ENCODE results near the gene SERPINB10.
A peak's percentile ranks its signal among the peaks of the same experiment; 100 is the strongest.

SERPINB10 gene

DNA sequence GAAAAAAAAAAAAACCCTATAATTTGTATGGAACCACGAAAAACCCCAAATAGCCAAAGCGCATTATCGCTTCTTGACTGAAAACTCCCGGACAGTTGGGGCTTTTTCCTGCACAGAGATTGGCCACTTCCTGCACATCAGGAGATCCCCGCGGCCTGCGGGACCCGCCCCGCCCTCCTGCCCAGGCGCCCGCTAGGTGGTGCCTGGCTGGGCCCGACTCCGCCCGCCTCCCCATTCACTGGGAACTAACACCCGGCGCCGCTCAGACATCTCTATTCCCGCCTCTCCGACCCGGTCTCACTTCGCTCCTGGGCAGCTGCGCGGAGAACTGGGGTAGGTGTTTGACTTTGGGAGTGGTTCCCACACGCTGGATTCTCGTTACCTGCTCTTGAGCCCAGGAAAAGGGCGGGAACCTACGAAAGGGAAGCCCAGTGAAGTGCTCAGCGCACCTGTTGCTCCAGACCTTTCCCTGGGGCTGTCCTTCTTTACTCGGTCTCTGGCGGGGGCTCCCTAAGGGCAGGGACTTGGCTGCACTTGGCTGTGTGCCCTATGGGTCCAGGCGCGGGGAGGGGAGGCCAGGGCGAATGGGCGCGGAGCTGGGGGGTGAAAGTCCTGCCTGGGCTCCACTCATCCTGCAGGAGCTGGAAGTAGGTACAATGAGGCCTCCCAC lies 41.4 kb downstream of the SERPINB10 start, which contains the start of gene HMSD (continued):
- TF ChIP-seq, protein P1, sequence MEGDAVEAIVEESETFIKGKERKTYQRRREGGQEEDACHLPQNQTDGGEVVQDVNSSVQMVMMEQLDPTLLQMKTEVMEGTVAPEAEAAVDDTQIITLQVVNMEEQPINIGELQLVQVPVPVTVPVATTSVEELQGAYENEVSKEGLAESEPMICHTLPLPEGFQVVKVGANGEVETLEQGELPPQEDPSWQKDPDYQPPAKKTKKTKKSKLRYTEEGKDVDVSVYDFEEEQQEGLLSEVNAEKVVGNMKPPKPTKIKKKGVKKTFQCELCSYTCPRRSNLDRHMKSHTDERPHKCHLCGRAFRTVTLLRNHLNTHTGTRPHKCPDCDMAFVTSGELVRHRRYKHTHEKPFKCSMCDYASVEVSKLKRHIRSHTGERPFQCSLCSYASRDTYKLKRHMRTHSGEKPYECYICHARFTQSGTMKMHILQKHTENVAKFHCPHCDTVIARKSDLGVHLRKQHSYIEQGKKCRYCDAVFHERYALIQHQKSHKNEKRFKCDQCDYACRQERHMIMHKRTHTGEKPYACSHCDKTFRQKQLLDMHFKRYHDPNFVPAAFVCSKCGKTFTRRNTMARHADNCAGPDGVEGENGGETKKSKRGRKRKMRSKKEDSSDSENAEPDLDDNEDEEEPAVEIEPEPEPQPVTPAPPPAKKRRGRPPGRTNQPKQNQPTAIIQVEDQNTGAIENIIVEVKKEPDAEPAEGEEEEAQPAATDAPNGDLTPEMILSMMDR (tag by site-specific recombination; IDR thresholded peaks at IDR 0.05), result 0 out of 2 replicates have a peak, but pooled peaks have one; percentile 31
- peak; percentile 26; the same call in 1 of the 2 replicates for TF ChIP-seq ZIC2 (tag by site-specific recombination; IDR thresholded peaks at IDR 0.05)
- TF ChIP-seq ZNF266 (tag by site-specific recombination; IDR thresholded peaks at IDR 0.05; ENCODE audit: low read depth), result no peak
- peak; percentile 27; the same call in 1 of the 2 replicates for TF ChIP-seq GLIS1 (tag by site-specific recombination; IDR thresholded peaks at IDR 0.05)
- TF ChIP-seq SETDB1 (IDR thresholded peaks at IDR 0.05; ENCODE audit: insufficient read length, low read length), result no peak
- TF ChIP-seq ZFP3 (tag by site-specific recombination; IDR thresholded peaks at IDR 0.05; ENCODE audit: low read depth), result no peak
- TF ChIP-seq MZF1 (tag by site-specific recombination; IDR thresholded peaks at IDR 0.05; ENCODE audit: borderline replicate concordance), result peak; percentile 74; the same call in 1 of the 2 replicates

DNA sequence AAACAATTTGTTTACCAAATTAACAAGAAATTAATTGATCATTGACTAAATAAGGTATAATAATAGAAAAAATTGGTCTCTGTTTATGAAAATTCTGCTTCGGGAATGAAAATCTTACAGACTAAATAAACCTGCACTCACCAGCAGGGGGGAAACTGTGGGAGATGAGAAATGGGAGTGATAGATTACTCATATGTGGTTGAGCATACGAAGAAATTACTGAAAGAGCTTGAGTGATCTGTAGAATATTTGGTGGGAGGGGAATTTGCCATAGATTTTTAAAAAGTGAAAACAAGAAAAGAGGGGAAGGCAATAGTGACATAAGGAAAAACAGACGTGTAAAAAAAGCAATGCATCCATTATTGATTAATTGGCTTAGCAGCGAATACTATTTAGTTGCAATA lies 43.5 kb downstream of the SERPINB10 start:
- no peak overlapping the region for H3K27ac ChIP-seq (ENCODE audit: extremely low read depth, low read depth, low read length)
- ChIA-PET CTCF (interaction anchor here (0.8 kb wide), 1 partner anchor 13 kb away, joined by 3 read pairs; no protein-coding TSS in a partner anchor), POLR2A (no interaction called here)
- H3K9me3 ChIP-seq (ENCODE audit: control insufficient read depth, insufficient read depth, low read depth, low read length), result no peaks in the 10 kb centered on the region
- TF ChIP-seq ZNF544 (tag by site-specific recombination; IDR thresholded peaks at IDR 0.05) (no peak), ZNF677 (tag by site-specific recombination; IDR thresholded peaks at IDR 0.05) (no peak), ZNF121 (tag by site-specific recombination; IDR thresholded peaks at IDR 0.05) (no peak), YY1 (tag by site-specific recombination; IDR thresholded peaks at IDR 0.05) (no peak), ZNF76 (tag by site-specific recombination; IDR thresholded peaks at IDR 0.05; ENCODE audit: borderline replicate concordance, low read depth) (no peak), ZNF561 (tag by site-specific recombination; IDR thresholded peaks at IDR 0.05; ENCODE audit: borderline replicate concordance) (no peak), KLF1 (tag by site-specific recombination; IDR thresholded peaks at IDR 0.05) (no peak), ZNF777 (tag by site-specific recombination; IDR thresholded peaks at IDR 0.05; ENCODE audit: borderline replicate concordance) (no peak), ZNF830 (tag by site-specific recombination; IDR thresholded peaks at IDR 0.05; ENCODE audit: low read depth) (no peak), ZNF433 (tag by site-specific recombination; IDR thresholded peaks at IDR 0.05; ENCODE audit: low read depth) (no peak), ZNF670 (tag by site-specific recombination; IDR thresholded peaks at IDR 0.05; ENCODE audit: low read depth) (no peak)
- TF ChIP-seq, protein P2, sequence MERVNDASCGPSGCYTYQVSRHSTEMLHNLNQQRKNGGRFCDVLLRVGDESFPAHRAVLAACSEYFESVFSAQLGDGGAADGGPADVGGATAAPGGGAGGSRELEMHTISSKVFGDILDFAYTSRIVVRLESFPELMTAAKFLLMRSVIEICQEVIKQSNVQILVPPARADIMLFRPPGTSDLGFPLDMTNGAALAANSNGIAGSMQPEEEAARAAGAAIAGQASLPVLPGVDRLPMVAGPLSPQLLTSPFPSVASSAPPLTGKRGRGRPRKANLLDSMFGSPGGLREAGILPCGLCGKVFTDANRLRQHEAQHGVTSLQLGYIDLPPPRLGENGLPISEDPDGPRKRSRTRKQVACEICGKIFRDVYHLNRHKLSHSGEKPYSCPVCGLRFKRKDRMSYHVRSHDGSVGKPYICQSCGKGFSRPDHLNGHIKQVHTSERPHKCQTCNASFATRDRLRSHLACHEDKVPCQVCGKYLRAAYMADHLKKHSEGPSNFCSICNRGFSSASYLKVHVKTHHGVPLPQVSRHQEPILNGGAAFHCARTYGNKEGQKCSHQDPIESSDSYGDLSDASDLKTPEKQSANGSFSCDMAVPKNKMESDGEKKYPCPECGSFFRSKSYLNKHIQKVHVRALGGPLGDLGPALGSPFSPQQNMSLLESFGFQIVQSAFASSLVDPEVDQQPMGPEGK (tag by site-specific recombination; IDR thresholded peaks at IDR 0.05), result no peak
- TF ChIP-seq, protein P3, sequence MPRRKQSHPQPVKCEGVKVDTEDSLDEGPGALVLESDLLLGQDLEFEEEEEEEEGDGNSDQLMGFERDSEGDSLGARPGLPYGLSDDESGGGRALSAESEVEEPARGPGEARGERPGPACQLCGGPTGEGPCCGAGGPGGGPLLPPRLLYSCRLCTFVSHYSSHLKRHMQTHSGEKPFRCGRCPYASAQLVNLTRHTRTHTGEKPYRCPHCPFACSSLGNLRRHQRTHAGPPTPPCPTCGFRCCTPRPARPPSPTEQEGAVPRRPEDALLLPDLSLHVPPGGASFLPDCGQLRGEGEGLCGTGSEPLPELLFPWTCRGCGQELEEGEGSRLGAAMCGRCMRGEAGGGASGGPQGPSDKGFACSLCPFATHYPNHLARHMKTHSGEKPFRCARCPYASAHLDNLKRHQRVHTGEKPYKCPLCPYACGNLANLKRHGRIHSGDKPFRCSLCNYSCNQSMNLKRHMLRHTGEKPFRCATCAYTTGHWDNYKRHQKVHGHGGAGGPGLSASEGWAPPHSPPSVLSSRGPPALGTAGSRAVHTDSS (tag by site-specific recombination; IDR thresholded peaks at IDR 0.05), result no peak
- TF ChIP-seq, protein P4, sequence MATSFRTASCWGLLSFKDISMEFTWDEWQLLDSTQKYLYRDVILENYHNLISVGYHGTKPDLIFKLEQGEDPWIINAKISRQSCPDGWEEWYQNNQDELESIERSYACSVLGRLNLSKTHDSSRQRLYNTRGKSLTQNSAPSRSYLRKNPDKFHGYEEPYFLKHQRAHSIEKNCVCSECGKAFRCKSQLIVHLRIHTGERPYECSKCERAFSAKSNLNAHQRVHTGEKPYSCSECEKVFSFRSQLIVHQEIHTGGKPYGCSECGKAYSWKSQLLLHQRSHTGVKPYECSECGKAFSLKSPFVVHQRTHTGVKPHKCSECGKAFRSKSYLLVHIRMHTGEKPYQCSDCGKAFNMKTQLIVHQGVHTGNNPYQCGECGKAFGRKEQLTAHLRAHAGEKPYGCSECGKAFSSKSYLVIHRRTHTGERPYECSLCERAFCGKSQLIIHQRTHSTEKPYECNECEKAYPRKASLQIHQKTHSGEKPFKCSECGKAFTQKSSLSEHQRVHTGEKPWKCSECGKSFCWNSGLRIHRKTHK (tag by site-specific recombination; IDR thresholded peaks at IDR 0.05), result no peak
- TF ChIP-seq, protein P5, sequence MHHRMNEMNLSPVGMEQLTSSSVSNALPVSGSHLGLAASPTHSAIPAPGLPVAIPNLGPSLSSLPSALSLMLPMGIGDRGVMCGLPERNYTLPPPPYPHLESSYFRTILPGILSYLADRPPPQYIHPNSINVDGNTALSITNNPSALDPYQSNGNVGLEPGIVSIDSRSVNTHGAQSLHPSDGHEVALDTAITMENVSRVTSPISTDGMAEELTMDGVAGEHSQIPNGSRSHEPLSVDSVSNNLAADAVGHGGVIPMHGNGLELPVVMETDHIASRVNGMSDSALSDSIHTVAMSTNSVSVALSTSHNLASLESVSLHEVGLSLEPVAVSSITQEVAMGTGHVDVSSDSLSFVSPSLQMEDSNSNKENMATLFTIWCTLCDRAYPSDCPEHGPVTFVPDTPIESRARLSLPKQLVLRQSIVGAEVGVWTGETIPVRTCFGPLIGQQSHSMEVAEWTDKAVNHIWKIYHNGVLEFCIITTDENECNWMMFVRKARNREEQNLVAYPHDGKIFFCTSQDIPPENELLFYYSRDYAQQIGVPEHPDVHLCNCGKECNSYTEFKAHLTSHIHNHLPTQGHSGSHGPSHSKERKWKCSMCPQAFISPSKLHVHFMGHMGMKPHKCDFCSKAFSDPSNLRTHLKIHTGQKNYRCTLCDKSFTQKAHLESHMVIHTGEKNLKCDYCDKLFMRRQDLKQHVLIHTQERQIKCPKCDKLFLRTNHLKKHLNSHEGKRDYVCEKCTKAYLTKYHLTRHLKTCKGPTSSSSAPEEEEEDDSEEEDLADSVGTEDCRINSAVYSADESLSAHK (tag by site-specific recombination; IDR thresholded peaks at IDR 0.05), result no peak
- TF ChIP-seq, protein P6, sequence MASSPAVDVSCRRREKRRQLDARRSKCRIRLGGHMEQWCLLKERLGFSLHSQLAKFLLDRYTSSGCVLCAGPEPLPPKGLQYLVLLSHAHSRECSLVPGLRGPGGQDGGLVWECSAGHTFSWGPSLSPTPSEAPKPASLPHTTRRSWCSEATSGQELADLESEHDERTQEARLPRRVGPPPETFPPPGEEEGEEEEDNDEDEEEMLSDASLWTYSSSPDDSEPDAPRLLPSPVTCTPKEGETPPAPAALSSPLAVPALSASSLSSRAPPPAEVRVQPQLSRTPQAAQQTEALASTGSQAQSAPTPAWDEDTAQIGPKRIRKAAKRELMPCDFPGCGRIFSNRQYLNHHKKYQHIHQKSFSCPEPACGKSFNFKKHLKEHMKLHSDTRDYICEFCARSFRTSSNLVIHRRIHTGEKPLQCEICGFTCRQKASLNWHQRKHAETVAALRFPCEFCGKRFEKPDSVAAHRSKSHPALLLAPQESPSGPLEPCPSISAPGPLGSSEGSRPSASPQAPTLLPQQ (tag by site-specific recombination; IDR thresholded peaks at IDR 0.05), result no peak
- H3K4me1 ChIP-seq (ENCODE audit: control insufficient read depth, insufficient read depth, low read length), result no peaks in the 10 kb centered on the region
- H3K36me3 ChIP-seq (ENCODE audit: control insufficient read depth in 2 of 2, insufficient read depth in 1 of 2, low read length in 2 of 2), result no peaks in the 10 kb centered on the region; a peak in 1 of 3 replicates
- no peak overlapping the region for H3K4me3 ChIP-seq (ENCODE audit: low read depth, low read length)

Data from HEK293 (cell line).